H9 (cell line): Measurements from ENCODE around the gene RGL1. TPM values are rescaled to one million over a fixed set of nuclear protein-coding genes. Genes with fewer than 3 reads are reported as not detected.

Source experiments
- DNase-seq: peaks from one replicate; pipeline ENCODE4 v3.0.0-alpha.2; 2017
- H2AFZ ChIP-seq: one replicate; pipeline ENCODE4 v1.6.1; 2013; ENCODE audit warnings: mild to moderate bottlenecking, low read length, control low read depth, moderate library complexity
- H2AK5ac ChIP-seq: 2 replicates; pipeline ENCODE4 v1.6.1; 2013; ENCODE audit warnings: low read length, control low read depth, mixed read lengths; ENCODE audit not compliant: insufficient read length
- H2BK120ac ChIP-seq: one replicate; pipeline ENCODE4 v1.6.1; 2013; ENCODE audit warnings: low read depth, mild to moderate bottlenecking, low read length, control low read depth, inconsistent platforms; ENCODE audit not compliant: poor library complexity, severe bottlenecking
- H2BK12ac ChIP-seq: 2 replicates; pipeline ENCODE4 v1.6.1; 2013; ENCODE audit warnings: low read length, control low read depth, mixed read lengths, low read depth; ENCODE audit not compliant: insufficient read length
- H2BK15ac ChIP-seq: 2 replicates; pipeline ENCODE4 v1.6.1; 2013; ENCODE audit warnings: low read depth, low read length, control low read depth
- H2BK20ac ChIP-seq: one replicate; pipeline ENCODE4 v1.6.1; 2013; ENCODE audit warnings: low read depth, mild to moderate bottlenecking, low read length, control low read depth, inconsistent platforms; ENCODE audit not compliant: poor library complexity, severe bottlenecking
- H2BK5ac ChIP-seq: 2 replicates; pipeline ENCODE4 v1.6.1; 2013; ENCODE audit warnings: low read length, control low read depth, mixed read lengths; ENCODE audit not compliant: insufficient read length
- H3K14ac ChIP-seq: 2 replicates; pipeline ENCODE4 v1.6.1; 2013; ENCODE audit warnings: low read length, control low read depth; ENCODE audit not compliant: insufficient read depth
- H3K18ac ChIP-seq: 2 replicates; pipeline ENCODE4 v1.6.1; 2013; ENCODE audit warnings: low read depth, mild to moderate bottlenecking, mixed read lengths, low read length, control low read depth; ENCODE audit not compliant: insufficient read length
- H3K23ac ChIP-seq: 2 replicates; pipeline ENCODE4 v1.6.1; 2013; ENCODE audit warnings: low read length, control low read depth, mixed read lengths, low read depth; ENCODE audit not compliant: insufficient read length
- H3K23me2 ChIP-seq: 2 replicates; pipeline ENCODE4 v1.6.1; 2013; ENCODE audit warnings: low read depth, mild to moderate bottlenecking, mixed read lengths, low read length, control low read depth; ENCODE audit not compliant: insufficient read length, poor library complexity, severe bottlenecking
- H3K27ac ChIP-seq: 2 replicates; pipeline ENCODE4 v1.5.1; 2013; ENCODE audit warnings: low read length, control low read depth, mixed read lengths, low read depth; ENCODE audit not compliant: insufficient read length
- H3K27me3 ChIP-seq: 2 replicates; pipeline ENCODE4 v1.6.1; 2013; ENCODE audit warnings: low read length, control low read depth, inconsistent platforms; ENCODE audit not compliant: insufficient read depth
- H3K4ac ChIP-seq: 2 replicates; pipeline ENCODE4 v1.6.1; 2013; ENCODE audit warnings: low read depth, mild to moderate bottlenecking, control low read depth, inconsistent platforms, low read length, moderate library complexity
- H3K4me1 ChIP-seq: 2 replicates; pipeline ENCODE4 v1.6.1; 2013; ENCODE audit warnings: low read length, control low read depth, inconsistent platforms; ENCODE audit not compliant: insufficient read depth
- H3K4me2 ChIP-seq: 2 replicates; pipeline ENCODE4 v1.6.1; 2013; ENCODE audit warnings: low read length, control low read depth, mixed read lengths; ENCODE audit not compliant: insufficient read length, insufficient read depth
- H3K56ac ChIP-seq: 2 replicates; pipeline ENCODE4 v1.6.1; 2013; ENCODE audit warnings: low read depth, mild to moderate bottlenecking, mixed read lengths, low read length, control low read depth; ENCODE audit not compliant: insufficient read length
- H3K79me1 ChIP-seq: 2 replicates; pipeline ENCODE4 v1.6.1; 2013; ENCODE audit warnings: low read depth, mild to moderate bottlenecking, moderate library complexity, low read length, control low read depth, inconsistent platforms; ENCODE audit not compliant: insufficient read depth, poor library complexity, severe bottlenecking
- H3K79me2 ChIP-seq: 2 replicates; pipeline ENCODE4 v1.6.1; 2013; ENCODE audit warnings: low read length, control low read depth, inconsistent platforms; ENCODE audit not compliant: insufficient read depth
- H3K9ac ChIP-seq: 2 replicates; pipeline ENCODE4 v1.6.1; 2013; ENCODE audit warnings: low read length, control low read depth, mixed read lengths; ENCODE audit not compliant: insufficient read length; ENCODE audit errors: extremely low read depth
- H3K9me3 ChIP-seq: one replicate; pipeline ENCODE4 v1.6.1; 2013; ENCODE audit warnings: low read depth, low read length, inconsistent platforms; ENCODE audit not compliant: control insufficient read depth
- H3T11ph ChIP-seq: one replicate; pipeline ENCODE4 v1.6.1; 2013; ENCODE audit warnings: mild to moderate bottlenecking, low read length, control low read depth, inconsistent platforms
- H4K20me1 ChIP-seq: one replicate; pipeline ENCODE4 v1.6.1; 2013; ENCODE audit not compliant: control insufficient read depth, insufficient read length, insufficient read depth
- H4K5ac ChIP-seq: 2 replicates; pipeline ENCODE4 v1.6.1; 2013; ENCODE audit warnings: low read depth, mild to moderate bottlenecking, mixed read lengths, low read length, control low read depth; ENCODE audit not compliant: insufficient read length
- H4K8ac ChIP-seq: replicated peaks from 2 replicates; pipeline ENCODE4 v1.6.1; 2013; ENCODE audit warnings: low read length, control low read depth, mixed read lengths, low read depth; ENCODE audit not compliant: insufficient read length
- H4K91ac ChIP-seq: 2 replicates; pipeline ENCODE4 v1.6.1; 2013; ENCODE audit warnings: low read depth, mild to moderate bottlenecking, moderate library complexity, mixed read lengths, low read length, control low read depth; ENCODE audit not compliant: insufficient read length
- H3K27ac Mint-ChIP-seq, 3 experiments: 2 replicates in 2 of 3; 3 replicates in 1 of 3; pipeline ENCODE4 v1.8.0; 2020 to 2021; ENCODE audit warnings: mixed read lengths in 3 of 3, mild to moderate bottlenecking in 1 of 3, moderate library complexity in 1 of 3
- H3K27me3 Mint-ChIP-seq: 2 replicates; pipeline ENCODE4 v1.8.0; 2021; ENCODE audit warnings: low read depth, mild to moderate bottlenecking, moderate library complexity, mixed read lengths
- H3K36me3 Mint-ChIP-seq, 3 experiments: 2 replicates in 2 of 3; 3 replicates in 1 of 3; pipeline ENCODE4 v1.8.0; 2020 to 2021; ENCODE audit warnings: low read depth in 3 of 3, mixed read lengths in 3 of 3; ENCODE audit not compliant: insufficient read depth in 1 of 3
- H3K4me1 Mint-ChIP-seq, 2 experiments: 2 replicates each; pipeline ENCODE4 v1.8.0; 2020; ENCODE audit warnings: mixed read lengths in 2 of 2
- H3K4me3 Mint-ChIP-seq, 2 experiments: 2 replicates in 1 of 2; 3 replicates in 1 of 2; pipeline ENCODE4 v1.8.0; 2020 to 2021; ENCODE audit warnings: mild to moderate bottlenecking in 2 of 2, mixed read lengths in 2 of 2, moderate library complexity in 1 of 2
- H3K9me3 Mint-ChIP-seq, 2 experiments: 2 replicates in 1 of 2; 3 replicates in 1 of 2; pipeline ENCODE4 v1.8.0; 2020; ENCODE audit warnings: mild to moderate bottlenecking in 2 of 2, mixed read lengths in 2 of 2, moderate library complexity in 1 of 2
- WGBS: extraction: QIAGEN DNeasy Blood & Tissue Kit; methylation state at CpG from one replicate; pipeline ENCODE4 v1.1.7; 2013; ENCODE audit warnings: missing lambda C conversion rate, low lambda C conversion rate, mixed read lengths; ENCODE audit not compliant: insufficient read length; ENCODE audit errors: extremely low coverage; 5-methylcytosine and 5-hydroxymethylcytosine counted together
- total RNA-seq: library from RNA; stranded (reverse); gene quantifications from 2 replicates; pipeline ENCODE4 v1.2.1, GENCODE V29; 2021
- TF ChIP-seq, protein P1 (sequence below): fragments of 200-600 bp; sonication (generic); conservative IDR thresholded peaks from 3 replicates; pipeline ENCODE4 v1.8.0; 2021; ENCODE audit warnings: antibody characterized with exemption, mild to moderate bottlenecking

RGL1 gene
- total RNA-seq, 1 experiment from 2014 or later, result 1.4 TPM

DNA sequence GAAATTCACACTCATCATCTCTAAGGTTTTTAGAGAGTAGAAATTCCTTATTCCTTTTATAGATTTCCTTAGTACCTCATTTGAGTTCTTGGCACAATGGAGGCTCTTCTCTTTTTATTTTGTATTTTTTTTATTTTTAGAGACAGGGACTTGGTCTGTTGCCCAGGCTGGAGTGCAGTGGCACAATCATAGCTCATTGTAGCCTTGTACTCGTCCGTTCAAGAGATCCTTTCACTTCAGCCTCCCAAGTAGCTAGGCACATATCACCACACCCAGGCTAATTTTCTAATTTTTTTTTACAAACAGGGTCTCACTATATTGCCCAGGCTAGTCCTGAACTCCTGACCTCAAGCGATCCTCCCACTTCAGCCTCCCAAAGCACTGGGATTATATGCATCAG lies 29.6 kb downstream of the RGL1 start:
- Histone ChIP-seq H4K20me1 (no peaks in the 10 kb centered on the region), H2AK5ac (no peak overlapping the region), H2BK20ac (no peak overlapping the region), H3K9ac (no peak overlapping the region), H2BK120ac (no peak overlapping the region), H3K27me3 (no peaks in the 10 kb centered on the region), H3K9me3 (no peaks in the 10 kb centered on the region), H4K5ac (no peak overlapping the region), H3K56ac (no peak overlapping the region), H2BK5ac (no peak overlapping the region), H3K27ac (no peak overlapping the region), H3K79me2 (no peaks in the 10 kb centered on the region), H3K4ac (no peak overlapping the region), H2BK12ac (no peak overlapping the region), H4K91ac (no peak overlapping the region), H3K23me2 (no peaks in the 10 kb centered on the region), H3T11ph (no peak overlapping the region), H3K18ac (no peak overlapping the region), H3K4me2 (no peak overlapping the region), H2AFZ (no peak overlapping the region), H3K23ac (no peak overlapping the region), H3K14ac (no peak overlapping the region), H2BK15ac (no peak overlapping the region), H3K79me1 (no peaks in the 10 kb centered on the region), H4K8ac (no peak overlapping the region), H3K4me1 (no peaks in the 10 kb centered on the region)
- no peaks in the 10 kb centered on the region for H3K36me3 Mint-ChIP-seq
- H3K27ac Mint-ChIP-seq, result no peak overlapping the region
- H3K27me3 Mint-ChIP-seq, result no peaks in the 10 kb centered on the region
- TF ChIP-seq, protein P1, sequence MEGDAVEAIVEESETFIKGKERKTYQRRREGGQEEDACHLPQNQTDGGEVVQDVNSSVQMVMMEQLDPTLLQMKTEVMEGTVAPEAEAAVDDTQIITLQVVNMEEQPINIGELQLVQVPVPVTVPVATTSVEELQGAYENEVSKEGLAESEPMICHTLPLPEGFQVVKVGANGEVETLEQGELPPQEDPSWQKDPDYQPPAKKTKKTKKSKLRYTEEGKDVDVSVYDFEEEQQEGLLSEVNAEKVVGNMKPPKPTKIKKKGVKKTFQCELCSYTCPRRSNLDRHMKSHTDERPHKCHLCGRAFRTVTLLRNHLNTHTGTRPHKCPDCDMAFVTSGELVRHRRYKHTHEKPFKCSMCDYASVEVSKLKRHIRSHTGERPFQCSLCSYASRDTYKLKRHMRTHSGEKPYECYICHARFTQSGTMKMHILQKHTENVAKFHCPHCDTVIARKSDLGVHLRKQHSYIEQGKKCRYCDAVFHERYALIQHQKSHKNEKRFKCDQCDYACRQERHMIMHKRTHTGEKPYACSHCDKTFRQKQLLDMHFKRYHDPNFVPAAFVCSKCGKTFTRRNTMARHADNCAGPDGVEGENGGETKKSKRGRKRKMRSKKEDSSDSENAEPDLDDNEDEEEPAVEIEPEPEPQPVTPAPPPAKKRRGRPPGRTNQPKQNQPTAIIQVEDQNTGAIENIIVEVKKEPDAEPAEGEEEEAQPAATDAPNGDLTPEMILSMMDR, result no peak
- H3K4me1 Mint-ChIP-seq, result peaks cover 9 to 14% of the 10 kb centered on the region in 2 experiments; a peak in 3 of 4 replicates
- H3K4me3 Mint-ChIP-seq, result no peak overlapping the region
- no peak for DNase-seq
- WGBS, result no CpG with 5 or more reads among the region's 3 CpGs
- H3K9me3 Mint-ChIP-seq, result no peaks in the 10 kb centered on the region
